OCI-LY7 (cell line): ENCODE measurements around the gene KLK11. TPM values are rescaled to one million over a fixed set of nuclear protein-coding genes. Genes with fewer than 3 reads are reported as not detected.
A peak's percentile ranks its signal among the peaks of the same experiment; 100 is the strongest.

Experiments used
- BruUV-seq: library from RNA; stranded (reverse); fragments of 400-500 nt; replicated peaks from 2 replicates; lab custom pipeline; 2021; lab: Mats Ljungman, UMichigan
- CTCF ChIA-PET: fragments of 300-600 bp; sonication (Branson Sonifier 250); formaldehyde crosslinking; loops from one replicate; lab custom pipeline; 2022; ENCODE audit warnings: antibody characterized with exemption; ENCODE audit not compliant: unreplicated experiment; lab: Charles Lee
- POLR2A ChIA-PET: fragments of 300-600 bp; sonication (Branson Sonifier 250); formaldehyde crosslinking; loops from one replicate; lab custom pipeline; 2022; ENCODE audit warnings: antibody characterized with exemption; lab: Charles Lee
- DNase-seq: peaks from one replicate; pipeline ENCODE4 v3.0.0-alpha.2; 2015; ENCODE audit warnings: low spot score
- H2AFZ ChIP-seq: fragments of 200-600 bp; sonication (generic), shearing (Covaris generic); 2 replicates; pipeline ENCODE4 v1.6.1; 2014; ENCODE audit warnings: mild to moderate bottlenecking, antibody characterized with exemption, low read length, moderate library complexity
- H3K27ac ChIP-seq: fragments of 200-600 bp; sonication (generic); 2 replicates; pipeline ENCODE4 v1.5.1; 2014; ENCODE audit warnings: mixed run types, low read depth, mild to moderate bottlenecking, moderate library complexity, low read length, inconsistent platforms; ENCODE audit not compliant: poor library complexity, severe bottlenecking
- H3K36me3 ChIP-seq: fragments of 200-600 bp; sonication (generic); 2 replicates; pipeline ENCODE4 v1.6.1; 2014; ENCODE audit warnings: mild to moderate bottlenecking, antibody characterized with exemption, low read length, moderate library complexity, mixed read lengths; ENCODE audit not compliant: insufficient read depth
- H3K4me1 ChIP-seq: fragments of 200-600 bp; sonication (generic); 2 replicates; pipeline ENCODE4 v1.5.1; 2014; ENCODE audit warnings: mild to moderate bottlenecking, low read length; ENCODE audit not compliant: insufficient read depth, poor library complexity, severe bottlenecking
- H3K4me2 ChIP-seq: fragments of 200-600 bp; sonication (generic); 2 replicates; pipeline ENCODE4 v1.6.1; 2014; ENCODE audit warnings: mild to moderate bottlenecking, low read length
- H3K4me3 ChIP-seq: fragments of 200-600 bp; sonication (generic); 2 replicates; pipeline ENCODE4 v1.5.1; 2014; ENCODE audit warnings: mild to moderate bottlenecking, low read depth, low read length; ENCODE audit not compliant: poor library complexity, severe bottlenecking
- H3K79me2 ChIP-seq: fragments of 200-600 bp; sonication (generic); 2 replicates; pipeline ENCODE4 v1.6.1; 2016; ENCODE audit warnings: low read depth, mild to moderate bottlenecking, low read length, moderate library complexity, mixed read lengths; ENCODE audit not compliant: insufficient read depth
- H3K9me2 ChIP-seq: fragments of 200-600 bp; sonication (generic); 2 replicates; pipeline ENCODE4 v1.6.1; 2016; ENCODE audit warnings: mild to moderate bottlenecking, low read length, mixed read lengths; ENCODE audit not compliant: insufficient read depth
- H3K9me3 ChIP-seq: fragments of 200-600 bp; sonication (generic); 2 replicates; pipeline ENCODE4 v1.6.1; 2014; ENCODE audit warnings: mild to moderate bottlenecking, mixed run types, low read length, mixed read lengths
- H4K20me1 ChIP-seq: fragments of 200-600 bp; sonication (generic); 2 replicates; pipeline ENCODE4 v1.6.1; 2014; ENCODE audit warnings: mild to moderate bottlenecking, antibody characterized with exemption, low read length, moderate library complexity, mixed read lengths; ENCODE audit not compliant: insufficient read depth
- CTCF ChIP-seq: fragments of 200-600 bp; sonication (generic); conservative IDR thresholded peaks from 2 replicates; pipeline ENCODE4 v1.5.1; 2014; ENCODE audit warnings: mild to moderate bottlenecking, antibody characterized with exemption, low read length, moderate library complexity, mixed read lengths
- EZH2phosphoT487 ChIP-seq: fragments of 200-600 bp; sonication (generic); IDR thresholded peaks from 2 replicates; pipeline ENCODE4 v1.6.1; 2018; ENCODE audit warnings: low read depth, borderline replicate concordance, mild to moderate bottlenecking, mixed run types, antibody characterized with exemption, low read length, moderate library complexity, mixed read lengths
- intact Hi-C: fragments of 100-400 bp; cut with micrococcal nuclease; formaldehyde crosslinking; loops from one replicate; pipeline ENCODE4 v1.10.0; 2022; ENCODE audit not compliant: unreplicated experiment
- total RNA-seq, 2 experiments: library from RNA; depleted of rRNA in 1 of 2; stranded (reverse); fragments of >200 nt in 1 of 2; shearing (Covaris generic) in 1 of 2; gene quantifications; 2 replicates each; pipeline ENCODE4 v1.2.3, GENCODE V29; 2014 to 2022

The KLK11 gene
- total RNA-seq, 2 experiments from 2014 or later = not detected

DNA sequence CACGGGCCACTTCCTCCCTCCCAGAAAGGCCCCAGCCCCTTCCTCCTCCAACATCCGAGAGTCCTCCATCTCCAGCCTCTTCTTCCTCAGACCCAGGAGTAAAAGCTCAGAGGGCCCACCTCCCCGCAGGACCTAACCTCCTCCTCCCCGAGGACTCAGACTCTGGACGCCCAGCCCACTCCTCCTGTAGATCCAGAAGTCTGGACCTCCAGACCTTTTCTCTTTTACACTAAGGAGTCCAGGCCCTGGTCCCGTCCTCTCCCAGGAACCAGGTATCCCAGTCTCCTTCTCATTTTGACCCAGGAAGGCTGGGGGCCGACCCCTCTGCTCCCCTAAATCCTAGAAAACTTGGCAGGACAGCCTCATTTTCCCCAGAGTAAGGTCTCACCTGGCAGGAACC is 23.1 kb downstream of the KLK11 start:
- Histone ChIP-seq H4K20me1 (no peaks in the 10 kb centered on the region), H2AFZ (no peak overlapping the region), H3K4me2 (no peak overlapping the region), H3K36me3 (no peaks in the 10 kb centered on the region), H3K4me3 (no peak overlapping the region), H3K79me2 (no peaks in the 10 kb centered on the region), H3K27ac (no peak overlapping the region), H3K9me2 (no peaks in the 10 kb centered on the region), H3K4me1 (no peaks in the 10 kb centered on the region), H3K9me3 (no peaks in the 10 kb centered on the region)
- POLR2A ChIA-PET = no interaction called here
- TF ChIP-seq EZH2phosphoT487 (no peak), CTCF (no peak)
- intact Hi-C loops = no loop called here
- no peak for DNase-seq
- no TSS peak for BruUV-seq
- CTCF ChIA-PET = no interaction called here

DNA sequence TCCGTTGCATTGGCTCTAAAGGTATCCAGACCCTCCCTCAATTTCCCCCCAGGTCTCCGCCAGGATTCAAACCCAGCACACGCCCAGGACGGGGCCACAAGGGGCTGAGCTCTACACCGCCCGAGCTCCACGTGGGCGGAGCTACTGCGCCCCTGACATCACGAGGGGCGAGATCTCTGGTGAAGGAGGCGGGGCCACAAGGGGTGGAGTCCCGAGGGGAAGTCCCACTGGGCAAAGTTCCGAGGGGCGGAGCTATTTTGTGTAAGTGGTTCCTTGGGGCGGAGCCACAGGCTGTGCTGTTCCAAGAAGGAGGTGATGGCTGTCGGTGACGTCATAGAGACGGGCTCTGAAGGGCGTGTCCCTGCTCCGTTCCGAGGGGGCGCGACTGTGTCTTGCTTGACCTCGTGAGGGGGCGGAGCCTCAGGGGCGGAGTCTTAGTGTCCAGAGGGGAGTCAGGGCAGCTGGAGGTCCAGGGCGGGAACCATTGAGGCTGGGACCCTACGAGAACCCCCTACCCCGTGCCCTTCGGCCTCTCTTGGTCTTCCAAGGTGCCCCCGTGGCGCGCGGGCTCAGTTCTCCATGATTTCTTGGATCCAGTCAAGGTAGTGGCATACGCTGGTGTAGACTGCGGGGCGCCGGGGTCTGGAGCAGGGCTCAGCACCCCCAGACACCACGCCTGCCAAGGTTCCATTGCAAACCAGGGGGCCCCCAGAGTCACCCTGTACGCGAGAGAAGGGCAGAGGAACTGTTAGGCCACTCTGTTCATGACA is 23.7 kb downstream of the KLK11 start:
- Histone ChIP-seq H3K9me2 (no peaks in the 10 kb centered on the region), H3K9me3 (no peaks in the 10 kb centered on the region), H3K27ac (no peak overlapping the region), H3K4me2 (no peak overlapping the region), H3K36me3 (no peaks in the 10 kb centered on the region), H3K79me2 (no peaks in the 10 kb centered on the region), H2AFZ (no peak overlapping the region), H4K20me1 (no peaks in the 10 kb centered on the region), H3K4me1 (no peaks in the 10 kb centered on the region), H3K4me3 (no peak overlapping the region)
- ChIA-PET POLR2A (no interaction called here), CTCF (no interaction called here)
- no TSS peak for BruUV-seq
- peak; percentile 25 for DNase-seq
- intact Hi-C loops = no loop called here
- TF ChIP-seq EZH2phosphoT487 (no peak), CTCF (no peak)

DNA sequence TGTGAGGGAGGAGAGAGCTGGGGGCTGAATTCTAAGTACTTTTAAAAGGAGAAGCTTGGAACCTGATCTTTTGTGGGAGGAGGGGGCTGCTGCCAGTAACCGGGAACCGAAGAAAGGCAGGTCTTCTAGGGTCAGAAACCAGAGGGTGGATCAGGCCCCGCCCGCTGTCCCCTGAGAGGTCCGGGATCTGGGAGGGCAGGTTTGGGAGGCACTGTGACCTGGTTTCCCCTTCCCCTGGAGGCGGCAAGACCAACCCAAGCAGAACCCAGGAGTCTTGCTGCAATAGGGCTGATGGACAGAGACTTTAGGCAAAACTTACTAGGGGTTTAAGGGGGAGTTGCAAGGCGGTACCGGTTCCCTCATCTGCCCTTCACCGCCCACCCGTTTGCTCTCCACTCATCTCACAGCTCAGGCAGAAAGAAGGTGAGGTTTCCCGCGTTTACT is 24.3 kb downstream of the KLK11 start:
- H3K4me1 ChIP-seq = no peaks in the 10 kb centered on the region
- H3K27ac ChIP-seq = no peak overlapping the region
- no peaks in the 10 kb centered on the region for H4K20me1 ChIP-seq
- BruUV-seq = no TSS peak
- POLR2A ChIA-PET = no interaction called here
- H3K9me2 ChIP-seq = no peaks in the 10 kb centered on the region
- no peak overlapping the region for H3K4me2 ChIP-seq
- DNase-seq = no peak
- intact Hi-C loops = no loop called here
- H2AFZ ChIP-seq = no peak overlapping the region
- no peaks in the 10 kb centered on the region for H3K79me2 ChIP-seq
- H3K4me3 ChIP-seq = no peak overlapping the region
- H3K9me3 ChIP-seq = no peaks in the 10 kb centered on the region
- H3K36me3 ChIP-seq = no peaks in the 10 kb centered on the region
- no peak for TF ChIP-seq CTCF
- TF ChIP-seq EZH2phosphoT487 = no peak
- CTCF ChIA-PET = no interaction called here
